ENCODE data around the gene SP140L.
"Not testable (repeated sequence)": the region's sequence is repeated elsewhere in the genome, so short reads cannot be mapped to it uniquely, and the experiment has no call there.

Gene SP140L

GRCh38 chr2:230335864-230336506 is 9.0 kb downstream of the SP140L start:
- H3K4me3 ChIP-seq (ENCODE audit: low read length), result no peak overlapping the region
- DNase-seq (ENCODE audit: low read depth), result no peak
- TF ChIP-seq CTCF (conservative IDR thresholded peaks at IDR 0.05; ENCODE audit: low read depth, low read length), result no peak

- not testable (repeated sequence) for H3K4me3 ChIP-seq (ENCODE audit: low read length); DNase-seq (ENCODE audit: low read depth)
Measured at GRCh38 chr2:230341936-230342528, 15.0 kb downstream of the SP140L start.

- DNase-seq (ENCODE audit: low read depth); H3K4me3 ChIP-seq (ENCODE audit: low read length): not testable (repeated sequence)
Measured at GRCh38 chr2:230343041-230343624, 16.1 kb downstream of the SP140L start.

- DNase-seq (ENCODE audit: low read depth), result no peak
- no peak for TF ChIP-seq CTCF (conservative IDR thresholded peaks at IDR 0.05; ENCODE audit: low read depth, low read length)
- H3K4me3 ChIP-seq (ENCODE audit: low read length), result no peak overlapping the region
Measured at GRCh38 chr2:230343747-230344146, 16.8 kb downstream of the SP140L start.

GRCh38 chr2:230346465-230346864 is 19.5 kb downstream of the SP140L start:
- no peak for DNase-seq (ENCODE audit: low read depth)
- no peak for TF ChIP-seq CTCF (conservative IDR thresholded peaks at IDR 0.05; ENCODE audit: low read depth, low read length)
- H3K4me3 ChIP-seq (ENCODE audit: low read length), result no peak overlapping the region

GRCh38 chr2:230346921-230347533 is 20.0 kb downstream of the SP140L start:
- no peak for DNase-seq (ENCODE audit: low read depth)
- no peak for TF ChIP-seq CTCF (conservative IDR thresholded peaks at IDR 0.05; ENCODE audit: low read depth, low read length)
- no peak overlapping the region for H3K4me3 ChIP-seq (ENCODE audit: low read length)

- DNase-seq (ENCODE audit: low read depth), result no peak
- no peak for TF ChIP-seq CTCF (conservative IDR thresholded peaks at IDR 0.05; ENCODE audit: low read depth, low read length)
Measured at GRCh38 chr2:230347659-230348305, 20.8 kb downstream of the SP140L start.

More at GRCh38 chr2:230347659-230348305, 20.8 kb downstream of the SP140L start:
- H3K4me3 ChIP-seq (ENCODE audit: low read length), result no peak overlapping the region
